IPS-18a (cell line): ENCODE results near the gene COPA.

ENCODE experiments used
- H3K27ac ChIP-seq: one replicate; pipeline ENCODE4 v1.5.1; 2013; ENCODE audit warnings: low read length
- H3K27me3 ChIP-seq: one replicate; pipeline ENCODE4 v1.6.1; 2013; ENCODE audit warnings: mild to moderate bottlenecking, low read length; ENCODE audit not compliant: control insufficient read depth, insufficient read depth
- H3K36me3 ChIP-seq: one replicate; pipeline ENCODE4 v1.6.1; 2013; ENCODE audit warnings: low read depth, low read length; ENCODE audit not compliant: control insufficient read depth
- H3K4me1 ChIP-seq: one replicate; pipeline ENCODE4 v1.6.1; 2013; ENCODE audit warnings: low read depth, low read length; ENCODE audit not compliant: control insufficient read depth
- H3K4me3 ChIP-seq: one replicate; pipeline ENCODE4 v1.5.1; 2013; ENCODE audit warnings: low read length
- H3K9ac ChIP-seq: one replicate; pipeline ENCODE4 v1.6.1; 2013; ENCODE audit warnings: mild to moderate bottlenecking, low read length, moderate library complexity
- H3K9me3 ChIP-seq: one replicate; pipeline ENCODE4 v1.6.1; 2013; ENCODE audit warnings: low read depth, low read length; ENCODE audit not compliant: control insufficient read depth

Gene COPA

GRCh38 chr1:160260406-160261382 is 82.4 kb downstream of the COPA start:
- H3K36me3 ChIP-seq: peaks cover 7% of the 10 kb centered on the region
- peak overlapping the region; percentile 91 for H3K27ac ChIP-seq
- H3K9ac ChIP-seq: peak overlapping the region; percentile 98
- no peaks in the 10 kb centered on the region for H3K27me3 ChIP-seq
- H3K4me1 ChIP-seq: peaks cover 23% of the 10 kb centered on the region
- H3K9me3 ChIP-seq: no peaks in the 10 kb centered on the region
- H3K4me3 ChIP-seq: peak overlapping the region; percentile 99

DNA sequence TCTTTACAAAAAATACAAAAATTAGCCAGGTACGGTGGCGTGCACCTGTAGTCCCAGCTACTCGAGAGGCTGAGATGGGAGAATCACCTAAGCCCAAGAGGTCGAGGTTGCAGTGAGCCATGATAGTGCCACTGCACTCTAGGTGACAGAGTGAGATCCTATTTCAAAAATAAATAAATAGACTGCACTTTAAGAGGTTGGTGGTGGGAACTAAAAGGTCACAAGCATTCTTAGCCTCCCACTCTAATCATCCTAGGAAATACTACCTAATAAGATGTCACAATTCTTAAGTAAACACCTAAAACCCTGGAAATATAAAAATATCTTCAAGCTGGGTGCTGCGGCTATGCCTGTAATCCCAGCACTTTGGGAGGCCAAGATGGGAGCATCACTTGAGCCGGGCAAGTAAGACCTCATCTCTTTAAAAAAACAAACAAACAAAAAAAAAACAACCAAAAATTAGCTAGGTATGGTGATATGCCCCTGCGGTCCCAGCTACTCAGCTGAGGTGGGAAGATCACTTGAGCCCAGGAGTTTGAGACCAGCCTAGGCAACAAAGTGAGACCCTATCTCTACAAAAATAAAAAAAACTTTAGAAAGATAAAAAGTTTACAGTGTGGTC is 84.8 kb downstream of the COPA start:
- Histone ChIP-seq H3K9ac (no peak overlapping the region), H3K9me3 (no peaks in the 10 kb centered on the region), H3K4me1 (peaks cover 23% of the 10 kb centered on the region), H3K27me3 (no peaks in the 10 kb centered on the region), H3K4me3 (no peak overlapping the region), H3K36me3 (peaks cover 7% of the 10 kb centered on the region), H3K27ac (no peak overlapping the region)

DNA sequence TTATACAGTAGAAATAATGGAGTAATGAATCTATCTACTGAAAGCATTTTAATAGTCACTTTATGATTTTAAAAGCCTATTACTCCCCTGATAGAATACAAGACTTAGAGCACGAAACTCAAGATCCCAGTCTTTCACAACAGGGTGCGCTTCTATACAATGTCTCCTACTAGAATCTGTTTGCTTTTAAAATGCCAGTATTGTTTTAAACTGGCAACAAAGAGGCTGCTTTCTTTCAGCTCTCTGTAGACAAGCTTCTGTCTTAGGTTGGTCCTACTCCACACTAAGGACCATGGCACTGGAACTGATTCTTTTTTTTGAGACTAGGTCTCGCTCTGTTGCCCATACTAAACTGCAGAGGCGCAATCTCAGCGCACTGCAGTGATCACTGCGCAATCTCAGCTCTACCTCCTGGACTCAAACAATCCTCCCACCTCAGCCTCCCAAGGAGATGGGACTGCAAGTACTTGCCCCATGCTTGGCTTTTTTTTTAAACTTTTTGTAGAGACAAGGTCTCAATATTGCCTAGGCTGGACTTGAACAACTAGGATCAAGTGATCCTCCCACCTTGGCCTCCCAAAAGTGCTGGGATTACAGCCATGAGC is 85.5 kb downstream of the COPA start:
- no peak overlapping the region for H3K9ac ChIP-seq
- H3K27ac ChIP-seq: no peak overlapping the region

DNA sequence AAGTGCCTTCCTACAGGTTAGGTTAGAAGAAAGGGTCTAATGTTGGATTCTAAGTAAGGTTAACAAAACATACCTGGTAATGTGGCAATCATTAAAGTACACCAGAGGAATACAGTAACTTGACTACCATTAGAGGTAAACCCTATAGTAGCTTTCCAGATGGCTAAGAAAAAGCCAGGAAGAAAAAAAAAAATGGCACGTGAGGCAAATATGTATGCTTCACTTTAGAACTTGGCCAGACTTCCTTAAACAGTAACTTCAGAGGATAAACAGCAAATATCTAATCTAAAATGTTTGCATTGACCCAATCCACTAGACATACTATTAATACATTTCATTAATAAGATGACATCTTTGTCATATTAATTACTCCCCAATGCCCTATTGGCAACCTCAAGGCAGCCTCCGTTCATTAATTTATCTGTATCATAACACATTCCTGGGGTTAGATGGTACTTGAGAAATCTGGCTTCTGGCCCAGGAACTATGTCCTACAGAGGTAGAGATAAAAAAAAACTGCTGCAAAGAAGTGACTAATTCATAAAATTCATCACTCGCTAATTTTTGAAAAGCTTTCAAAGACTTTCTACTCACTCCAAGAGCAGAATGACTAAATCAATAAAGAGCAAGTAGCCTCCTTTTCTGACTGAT is 86.5 kb downstream of the COPA start:
- Histone ChIP-seq H3K27me3 (no peaks in the 10 kb centered on the region), H3K9me3 (no peaks in the 10 kb centered on the region), H3K4me1 (peaks cover 23% of the 10 kb centered on the region), H3K36me3 (peaks cover 7% of the 10 kb centered on the region), H3K4me3 (no peak overlapping the region), H3K9ac (no peak overlapping the region), H3K27ac (no peak overlapping the region)

More for the DNA sequence above, 85.5 kb downstream of the COPA start:
- peaks cover 23% of the 10 kb centered on the region for H3K4me1 ChIP-seq
- H3K27me3 ChIP-seq: no peaks in the 10 kb centered on the region
- H3K4me3 ChIP-seq: no peak overlapping the region
- H3K9me3 ChIP-seq: no peaks in the 10 kb centered on the region
- H3K36me3 ChIP-seq: peaks cover 7% of the 10 kb centered on the region

DNA sequence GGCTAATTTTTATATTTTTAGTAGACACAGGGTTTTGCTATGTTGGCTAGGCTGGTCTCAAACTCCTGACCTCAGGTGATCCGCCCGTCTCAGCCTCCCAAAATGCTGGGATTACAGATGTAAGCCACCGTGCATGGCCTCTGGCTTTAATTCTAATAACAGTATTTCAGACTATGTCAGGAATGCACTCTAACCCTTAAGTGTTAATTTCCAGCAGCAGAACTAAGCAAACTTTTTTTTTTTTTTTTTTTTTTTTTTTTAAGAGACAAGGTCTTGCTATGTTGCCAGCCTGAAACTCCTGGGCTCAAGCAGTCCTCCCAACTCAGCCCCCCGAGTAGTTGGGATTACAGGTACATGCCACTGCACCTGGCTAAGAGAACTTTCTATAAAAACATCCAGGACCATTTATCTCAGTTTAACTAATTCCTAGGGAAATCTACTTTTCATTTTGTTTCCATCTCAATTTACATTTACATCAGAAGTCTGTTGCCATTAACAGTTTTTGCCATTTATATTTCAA is 87.2 kb downstream of the COPA start:
- Histone ChIP-seq H3K9ac (no peak overlapping the region), H3K36me3 (peaks cover 7% of the 10 kb centered on the region), H3K4me1 (peaks cover 19% of the 10 kb centered on the region), H3K4me3 (no peak overlapping the region), H3K9me3 (no peaks in the 10 kb centered on the region), H3K27me3 (no peaks in the 10 kb centered on the region), H3K27ac (no peak overlapping the region)

- Histone ChIP-seq H3K36me3 (no peaks in the 10 kb centered on the region), H3K4me1 (no peaks in the 10 kb centered on the region), H3K27ac (no peak overlapping the region)
These were observed 91.1 kb downstream of the COPA start for GRCh38 chr1:160251687-160252526.

DNA sequence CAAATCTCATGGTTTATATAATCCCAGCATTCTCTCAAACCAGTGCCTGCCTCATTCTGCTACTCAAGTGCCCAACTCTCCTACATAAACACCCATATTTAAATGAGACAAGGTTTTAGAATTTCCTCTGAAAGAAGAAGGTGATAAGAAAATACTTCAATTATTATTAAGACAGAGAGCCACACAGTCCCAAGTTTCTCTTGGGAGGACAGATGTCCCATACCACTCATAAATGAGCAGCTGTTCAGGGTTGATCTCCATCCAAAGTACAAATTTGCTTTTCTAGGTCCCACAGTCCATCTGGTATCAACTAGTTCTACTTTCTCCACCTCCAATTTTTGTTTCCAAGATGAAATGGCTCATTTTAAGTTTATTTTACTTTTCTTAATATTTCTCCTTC is 92.0 kb downstream of the COPA start:
- Histone ChIP-seq H3K4me1 (no peaks in the 10 kb centered on the region), H3K9me3 (no peaks in the 10 kb centered on the region), H3K27ac (no peak overlapping the region), H3K4me3 (no peak overlapping the region), H3K36me3 (no peaks in the 10 kb centered on the region), H3K27me3 (no peaks in the 10 kb centered on the region), H3K9ac (no peak overlapping the region)

More at GRCh38 chr1:160251687-160252526, 91.1 kb downstream of the COPA start:
- H3K4me3 ChIP-seq: no peak overlapping the region
- H3K9me3 ChIP-seq: no peaks in the 10 kb centered on the region
- H3K9ac ChIP-seq: no peak overlapping the region
- H3K27me3 ChIP-seq: no peaks in the 10 kb centered on the region

- no peak overlapping the region for H3K4me3 ChIP-seq
- H3K9ac ChIP-seq: no peak overlapping the region
- H3K36me3 ChIP-seq: peaks cover 13% of the 10 kb centered on the region
- no peaks in the 10 kb centered on the region for H3K9me3 ChIP-seq
- no peaks in the 10 kb centered on the region for H3K27me3 ChIP-seq
- H3K27ac ChIP-seq: no peak overlapping the region
- no peaks in the 10 kb centered on the region for H3K4me1 ChIP-seq
These were observed 96.0 kb downstream of the COPA start for GRCh38 chr1:160247053-160247452.

- Histone ChIP-seq H3K27me3 (no peaks in the 10 kb centered on the region), H3K36me3 (peaks cover 14% of the 10 kb centered on the region), H3K27ac (no peak overlapping the region), H3K4me1 (no peaks in the 10 kb centered on the region), H3K9ac (no peak overlapping the region), H3K4me3 (no peak overlapping the region), H3K9me3 (no peaks in the 10 kb centered on the region)
These were observed 97.6 kb downstream of the COPA start for GRCh38 chr1:160245434-160245833.

DNA sequence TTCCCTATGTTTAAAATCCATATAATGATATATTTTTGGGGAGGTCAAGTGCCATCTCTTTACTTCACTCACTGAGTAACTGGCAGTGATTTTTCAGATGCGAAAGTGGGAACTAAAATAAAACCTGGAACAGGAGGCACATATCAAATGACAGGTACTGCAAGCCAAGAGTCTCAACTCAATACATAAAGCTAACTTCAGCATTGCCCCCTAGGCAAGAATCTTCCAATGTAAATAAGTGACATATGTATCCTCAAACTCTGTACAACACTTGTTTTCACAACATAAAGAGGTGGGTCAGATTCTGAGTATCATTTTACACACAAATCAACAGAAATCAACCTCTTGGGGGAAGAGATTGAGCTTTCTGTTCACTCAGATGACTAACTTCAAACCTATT is 98.8 kb downstream of the COPA start:
- Histone ChIP-seq H3K27me3 (no peaks in the 10 kb centered on the region), H3K27ac (no peak overlapping the region), H3K9ac (no peak overlapping the region), H3K4me1 (no peaks in the 10 kb centered on the region), H3K36me3 (peaks cover 26% of the 10 kb centered on the region), H3K4me3 (no peak overlapping the region), H3K9me3 (no peaks in the 10 kb centered on the region)
